PC-9 (cell line): ENCODE data around the gene SPA17. TPM values are rescaled to one million over a fixed set of nuclear protein-coding genes. Genes with fewer than 3 reads are reported as not detected.

Experiments used
- BruUV-seq: library from RNA; stranded (reverse); fragments of 400-500 nt; replicated peaks from 2 replicates; lab custom pipeline; 2021; lab: Mats Ljungman, UMichigan
- CTCF ChIA-PET: fragments of 300-600 bp; sonication (Branson Sonifier 250); formaldehyde crosslinking; loops from one replicate; lab custom pipeline; 2022; ENCODE audit warnings: antibody characterized with exemption; lab: Charles Lee
- POLR2A ChIA-PET: fragments of 300-600 bp; sonication (Branson Sonifier 250); formaldehyde crosslinking; loops from one replicate; lab custom pipeline; 2022; ENCODE audit warnings: antibody characterized with exemption; ENCODE audit not compliant: unreplicated experiment; lab: Charles Lee
- DNase-seq, 2 experiments: peaks; one replicate each; pipeline versions ENCODE4 v3.0.0 to v3.0.0-alpha.2; 2015 to 2022; ENCODE audit warnings: mixed read lengths in 1 of 2
- H2AFZ ChIP-seq: fragments of 200-600 bp; sonication (generic); 2 replicates; pipeline ENCODE4 v1.8.1; 2017; ENCODE audit warnings: antibody characterized with exemption
- H3F3A ChIP-seq: fragments of 200-600 bp; sonication (generic); 2 replicates; pipeline ENCODE4 v1.8.1; 2017; ENCODE audit warnings: antibody characterized with exemption, mild to moderate bottlenecking, low read depth; ENCODE audit not compliant: insufficient read depth
- H3K27ac ChIP-seq: fragments of 200-600 bp; sonication (generic); 2 replicates; pipeline ENCODE4 v1.6.1; 2016; ENCODE audit warnings: mixed run types
- H3K27me3 ChIP-seq: fragments of 200-600 bp; sonication (generic); 2 replicates; pipeline ENCODE4 v1.6.1; 2016; ENCODE audit warnings: low read depth, mixed run types; ENCODE audit not compliant: insufficient read depth
- H3K36me3 ChIP-seq: fragments of 200-600 bp; sonication (generic); 2 replicates; pipeline ENCODE4 v1.6.1; 2016; ENCODE audit warnings: low read depth, mixed run types
- H3K4me1 ChIP-seq: fragments of 200-600 bp; sonication (generic); replicated peaks from 2 replicates; pipeline ENCODE4 v1.6.1; 2016; ENCODE audit warnings: mixed run types; ENCODE audit not compliant: insufficient read depth
- H3K4me2 ChIP-seq: fragments of 200-600 bp; sonication (generic); 2 replicates; pipeline ENCODE4 v1.6.1; 2017; ENCODE audit warnings: mixed run types
- H3K4me3 ChIP-seq: fragments of 200-600 bp; sonication (generic); 2 replicates; pipeline ENCODE4 v1.6.1; 2016; ENCODE audit warnings: mixed run types
- H3K79me2 ChIP-seq: fragments of 200-600 bp; sonication (generic); 2 replicates; pipeline ENCODE4 v1.6.1; 2017; ENCODE audit warnings: low read depth, mixed run types
- H3K9me2 ChIP-seq: fragments of 200-600 bp; sonication (generic); 2 replicates; pipeline ENCODE4 v1.8.1; 2017; ENCODE audit warnings: mild to moderate bottlenecking; ENCODE audit not compliant: insufficient read depth
- H3K9me3 ChIP-seq: fragments of 200-600 bp; sonication (generic); 2 replicates; pipeline ENCODE4 v1.8.1; 2016; ENCODE audit warnings: low read depth; ENCODE audit not compliant: insufficient read depth
- H4K20me1 ChIP-seq: fragments of 200-600 bp; sonication (generic); 2 replicates; pipeline ENCODE4 v1.8.1; 2017; ENCODE audit not compliant: insufficient read depth
- EZH2 ChIP-seq: fragments of 200-600 bp; sonication (generic); IDR thresholded peaks from 2 replicates; pipeline ENCODE4 v1.8.0; 2017; ENCODE audit warnings: antibody characterized with exemption, low read depth
- intact Hi-C: fragments of 100-400 bp; cut with micrococcal nuclease; formaldehyde crosslinking; loops from one replicate; pipeline ENCODE4 v1.10.0; 2022; ENCODE audit not compliant: unreplicated experiment
- total RNA-seq: library from RNA; stranded (reverse); gene quantifications from 2 replicates; pipeline ENCODE4 v1.2.3, GENCODE V29; 2021
- TF ChIP-seq, protein P1 (sequence below): fragments of 200-600 bp; sonication (generic); conservative IDR thresholded peaks from 2 replicates; pipeline ENCODE4 v1.6.1; 2017; ENCODE audit warnings: mixed run types, antibody characterized with exemption, mild to moderate bottlenecking, moderate library complexity

SPA17 gene
- total RNA-seq, 1 experiment from 2014 or later = 15.7 TPM

DNA sequence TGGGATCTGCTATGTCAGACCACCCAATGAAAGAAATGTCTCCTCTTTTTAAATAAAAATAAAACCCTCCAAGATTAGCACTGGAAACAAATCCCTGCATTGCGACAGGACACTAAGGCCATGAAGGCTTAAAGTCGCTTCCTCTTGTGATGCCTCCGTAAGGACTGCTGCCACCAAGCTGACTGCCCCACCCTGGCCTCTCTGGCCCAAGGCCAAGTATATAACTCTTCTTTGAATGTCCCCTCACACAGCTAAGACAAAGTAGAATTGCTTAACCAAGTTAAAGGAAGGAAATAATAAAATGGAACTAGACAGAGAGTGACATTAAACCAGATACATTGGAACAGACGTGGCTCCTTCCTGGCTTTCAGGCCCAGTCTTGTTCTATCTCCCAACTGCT lies 58.5 kb downstream of the SPA17 start:
- CTCF ChIA-PET = interaction anchor here (0.6 kb wide), 1 partner anchor 23 kb away, joined by 3 read pairs; no protein-coding TSS in a partner anchor
- H3K4me2 ChIP-seq = no peak overlapping the region
- TF ChIP-seq EZH2 = no peak
- TF ChIP-seq, protein P1, sequence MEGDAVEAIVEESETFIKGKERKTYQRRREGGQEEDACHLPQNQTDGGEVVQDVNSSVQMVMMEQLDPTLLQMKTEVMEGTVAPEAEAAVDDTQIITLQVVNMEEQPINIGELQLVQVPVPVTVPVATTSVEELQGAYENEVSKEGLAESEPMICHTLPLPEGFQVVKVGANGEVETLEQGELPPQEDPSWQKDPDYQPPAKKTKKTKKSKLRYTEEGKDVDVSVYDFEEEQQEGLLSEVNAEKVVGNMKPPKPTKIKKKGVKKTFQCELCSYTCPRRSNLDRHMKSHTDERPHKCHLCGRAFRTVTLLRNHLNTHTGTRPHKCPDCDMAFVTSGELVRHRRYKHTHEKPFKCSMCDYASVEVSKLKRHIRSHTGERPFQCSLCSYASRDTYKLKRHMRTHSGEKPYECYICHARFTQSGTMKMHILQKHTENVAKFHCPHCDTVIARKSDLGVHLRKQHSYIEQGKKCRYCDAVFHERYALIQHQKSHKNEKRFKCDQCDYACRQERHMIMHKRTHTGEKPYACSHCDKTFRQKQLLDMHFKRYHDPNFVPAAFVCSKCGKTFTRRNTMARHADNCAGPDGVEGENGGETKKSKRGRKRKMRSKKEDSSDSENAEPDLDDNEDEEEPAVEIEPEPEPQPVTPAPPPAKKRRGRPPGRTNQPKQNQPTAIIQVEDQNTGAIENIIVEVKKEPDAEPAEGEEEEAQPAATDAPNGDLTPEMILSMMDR = no peak
- POLR2A ChIA-PET = no interaction called here
- no TSS peak for BruUV-seq
- intact Hi-C loops = no loop called here
- H3K36me3 ChIP-seq = no peaks in the 10 kb centered on the region
- H2AFZ ChIP-seq = no peak overlapping the region
- no peaks in the 10 kb centered on the region for H3K79me2 ChIP-seq
- H3K9me3 ChIP-seq = no peaks in the 10 kb centered on the region
- H3K27me3 ChIP-seq = no peaks in the 10 kb centered on the region
- H3K4me1 ChIP-seq = no peaks in the 10 kb centered on the region
- H3K27ac ChIP-seq = no peak overlapping the region
- H4K20me1 ChIP-seq = no peaks in the 10 kb centered on the region
- H3K4me3 ChIP-seq = no peak overlapping the region
- no peaks in the 10 kb centered on the region for H3F3A ChIP-seq
- peaks cover 4% of the 10 kb centered on the region; the same call in 1 of the 2 replicates for H3K9me2 ChIP-seq
- no peak for DNase-seq

DNA sequence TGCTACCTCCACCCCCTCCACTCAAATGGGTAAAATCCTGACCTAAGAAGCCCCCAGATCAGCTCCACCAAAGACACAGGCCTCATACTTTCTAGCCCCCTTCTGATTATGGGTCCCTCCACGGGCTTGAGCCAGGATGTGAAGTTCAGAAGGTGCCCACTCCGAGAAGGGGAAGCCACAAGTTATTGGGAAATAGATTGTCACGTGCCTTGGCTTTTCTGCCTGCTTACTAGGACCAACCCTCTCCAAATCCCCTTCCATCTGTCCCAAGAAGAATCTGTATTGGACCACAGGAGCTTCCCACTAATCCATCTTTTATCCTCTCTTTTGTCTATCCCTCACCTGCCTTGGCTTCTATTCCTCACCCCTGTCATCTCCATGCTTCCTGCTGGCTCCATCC lies 63.0 kb downstream of the SPA17 start:
- no peak overlapping the region for H3K4me2 ChIP-seq
- no peak overlapping the region for H2AFZ ChIP-seq
- H3F3A ChIP-seq = peaks cover 9% of the 10 kb centered on the region; the same call in 1 of the 2 replicates
- no peak overlapping the region for H3K4me3 ChIP-seq
- intact Hi-C loops = no loop called here
- no TSS peak for BruUV-seq
- H3K27ac ChIP-seq = no peak overlapping the region
- H3K79me2 ChIP-seq = no peaks in the 10 kb centered on the region
- peaks cover 3% of the 10 kb centered on the region; the same call in 1 of the 2 replicates for H3K9me2 ChIP-seq
- H4K20me1 ChIP-seq = no peaks in the 10 kb centered on the region
- no peak for DNase-seq
- H3K9me3 ChIP-seq = no peaks in the 10 kb centered on the region
- ChIA-PET CTCF (no interaction called here), POLR2A (no interaction called here)
- TF ChIP-seq, protein P1 = no peak
- no peak for TF ChIP-seq EZH2
- no peaks in the 10 kb centered on the region for H3K36me3 ChIP-seq
- peaks cover 3% of the 10 kb centered on the region; the same call in 1 of the 2 replicates for H3K4me1 ChIP-seq
- no peaks in the 10 kb centered on the region; the same call in 1 of the 2 replicates for H3K27me3 ChIP-seq

DNA sequence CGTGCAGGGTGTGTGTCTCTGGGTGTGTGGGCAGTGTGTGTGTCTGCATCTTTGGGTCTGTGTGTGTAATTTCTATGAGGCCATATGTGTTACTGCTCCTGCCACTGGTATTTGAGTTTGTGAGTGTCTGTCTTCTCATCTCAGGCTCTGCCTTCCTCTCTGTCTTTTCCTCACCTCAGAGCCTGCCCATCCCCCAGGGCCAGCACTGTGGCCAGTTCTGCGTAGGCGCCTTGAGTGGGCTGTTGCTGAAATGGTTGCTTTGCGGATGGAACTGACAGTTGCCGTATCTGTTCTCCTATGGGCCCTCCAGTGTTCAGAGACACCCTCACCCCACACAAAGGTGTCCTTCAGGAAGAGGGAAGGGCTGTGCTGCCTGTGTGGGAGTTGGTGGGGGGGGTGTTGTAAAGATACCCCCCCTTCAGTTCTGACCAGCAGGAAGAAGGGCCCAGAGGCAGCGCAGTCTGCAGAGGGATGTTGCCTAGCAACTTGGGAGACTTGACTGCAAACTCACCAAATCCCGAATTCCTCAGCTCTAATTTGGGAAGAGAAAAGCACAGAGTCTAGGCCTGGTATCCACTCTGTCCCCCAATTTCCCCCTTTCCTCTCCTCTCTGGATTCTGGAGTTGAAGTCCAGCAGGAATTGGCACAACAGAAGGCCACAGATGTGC lies 64.1 kb downstream of the SPA17 start:
- DNase-seq = no peak
- POLR2A ChIA-PET = no interaction called here
- H4K20me1 ChIP-seq = no peaks in the 10 kb centered on the region
- no peaks in the 10 kb centered on the region; the same call in 1 of the 2 replicates for H3K27me3 ChIP-seq
- peaks cover 3% of the 10 kb centered on the region; the same call in 1 of the 2 replicates for H3K4me1 ChIP-seq
- no peak overlapping the region for H3K4me2 ChIP-seq
- peaks cover 13% of the 10 kb centered on the region; the same call in 1 of the 2 replicates for H3F3A ChIP-seq
- no peak overlapping the region for H2AFZ ChIP-seq
- no TSS peak for BruUV-seq
- H3K9me2 ChIP-seq = no peaks in the 10 kb centered on the region
- H3K27ac ChIP-seq = no peak overlapping the region
- no peaks in the 10 kb centered on the region for H3K9me3 ChIP-seq
- TF ChIP-seq, protein P1 = no peak
- TF ChIP-seq EZH2 = no peak
- H3K4me3 ChIP-seq = no peak overlapping the region
- intact Hi-C loops = no loop called here
- H3K79me2 ChIP-seq = no peaks in the 10 kb centered on the region
- H3K36me3 ChIP-seq = no peaks in the 10 kb centered on the region
- CTCF ChIA-PET = no interaction called here
